GM12878 (cell line): ENCODE data around the gene KMT2B. TPM values are rescaled to one million over a fixed set of nuclear protein-coding genes. Genes with fewer than 3 reads are reported as not detected.

ENCODE experiments used
- ATAC-seq: fragments of 200-7000 bp; cut with Tn5 transposase; 3 replicates; pipeline ENCODE4 v1.9.1; 2020; ENCODE audit warnings: mild to moderate bottlenecking, moderate library complexity
- BruUV-seq: library from RNA; stranded (reverse); fragments of 400-500 nt; replicated peaks from 2 replicates; lab custom pipeline; 2021; lab: Mats Ljungman, UMichigan
- CTCF ChIA-PET: fragments of 300-600 bp; sonication (Branson Sonifier 250); formaldehyde crosslinking; extraction: SDS; loops from one replicate; lab custom pipeline; 2021; ENCODE audit warnings: inconsistent platforms; lab: Yijun Ruan, JAX
- POLR2A ChIA-PET: fragments of 350-600 bp; formaldehyde crosslinking; extraction: SDS; loops from one replicate; lab custom pipeline; 2021; ENCODE audit warnings: inconsistent platforms; lab: Charles Lee
- RAD21 ChIA-PET: fragments of 300-600 bp; sonication (Branson Sonifier 250); formaldehyde crosslinking; loops from one replicate; lab custom pipeline; 2023; ENCODE audit warnings: antibody characterized with exemption; ENCODE audit not compliant: unreplicated experiment; lab: Charles Lee
- SMC1A ChIA-PET: fragments of 300-600 bp; sonication (Branson Sonifier 250); formaldehyde crosslinking; loops from one replicate; lab custom pipeline; 2023; ENCODE audit not compliant: unreplicated experiment, uncharacterized antibody; lab: Charles Lee
- DNase-seq: peaks from one replicate; pipeline ENCODE4 v3.0.0-alpha.2; 2011; ENCODE audit warnings: low read depth, low spot score
- FAIRE-seq: peaks from 3 replicates; lab custom pipeline; 2011; peaks lifted over from hg19 to GRCh38; lab: Jason Lieb, UNC
- H2AFZ ChIP-seq: 2 replicates; pipeline ENCODE4 v1.6.0; 2011; ENCODE audit warnings: low read depth, low read length, control low read depth; ENCODE audit not compliant: control insufficient read depth
- H3K27ac ChIP-seq: 2 replicates; pipeline ENCODE4 v1.5.1; 2011; ENCODE audit warnings: control low read depth; ENCODE audit not compliant: control insufficient read depth, insufficient read depth
- H3K27me3 ChIP-seq, 2 experiments: replicated peaks in 1 of 2; 2 replicates each; pipeline versions ENCODE4 v1.6.0 to v1.6.1; 2011; ENCODE audit warnings: low read length in 1 of 2; ENCODE audit not compliant: control insufficient read depth in 2 of 2, insufficient read depth in 2 of 2
- H3K36me3 ChIP-seq, 2 experiments: 2 replicates each; pipeline ENCODE4 v1.5.1; 2011; ENCODE audit warnings: low read length in 1 of 2; ENCODE audit not compliant: control insufficient read depth in 2 of 2, insufficient read depth in 2 of 2
- H3K4me1 ChIP-seq: 2 replicates; pipeline ENCODE4 v1.6.1; 2011; ENCODE audit warnings: mild to moderate bottlenecking, low read length, moderate library complexity, mixed read lengths; ENCODE audit not compliant: control insufficient read depth, insufficient read depth
- H3K4me2 ChIP-seq: 2 replicates; pipeline ENCODE4 v1.6.0; 2011; ENCODE audit warnings: control low read depth; ENCODE audit not compliant: control insufficient read depth, insufficient read depth
- H3K4me3 ChIP-seq: fragments of 200-600 bp; sonication (generic); 2 replicates; pipeline ENCODE4 v1.5.1; 2016
- H3K79me2 ChIP-seq: 2 replicates; pipeline ENCODE4 v1.6.0; 2011; ENCODE audit warnings: low read length; ENCODE audit not compliant: control insufficient read depth, insufficient read depth
- H3K9ac ChIP-seq: 2 replicates; pipeline ENCODE4 v1.8.0; 2011; ENCODE audit warnings: low read length, control low read depth, mixed read lengths; ENCODE audit not compliant: control insufficient read depth, insufficient read depth
- H3K9me3 ChIP-seq: replicated peaks from 3 replicates; pipeline ENCODE4 v1.5.1; 2011; ENCODE audit warnings: mild to moderate bottlenecking, low read length; ENCODE audit not compliant: control insufficient read depth, insufficient read depth
- H4K20me1 ChIP-seq: 2 replicates; pipeline ENCODE4 v1.6.0; 2011; ENCODE audit not compliant: control insufficient read depth, insufficient read depth
- BMI1 ChIP-seq: fragments of 450-650 bp; IDR thresholded peaks from 2 replicates; pipeline ENCODE4 v1.6.1; 2016; ENCODE audit warnings: mild to moderate bottlenecking, moderate library complexity, borderline replicate concordance
- CREB1 ChIP-seq: IDR thresholded peaks from 2 replicates; pipeline ENCODE4 v1.6.1; 2012; ENCODE audit warnings: low read depth, mild to moderate bottlenecking, inconsistent platforms
- MTA2 ChIP-seq: fragments of 450-650 bp; IDR thresholded peaks from 2 replicates; pipeline ENCODE4 v1.6.1; 2016; ENCODE audit warnings: low read depth, mild to moderate bottlenecking, moderate library complexity
- SMC3 ChIP-seq: IDR thresholded peaks from 2 replicates; pipeline ENCODE4 v1.6.1; 2011; ENCODE audit warnings: low read length, improper control_type of control experiment, borderline replicate concordance
- ZNF24 ChIP-seq: fragments of 450-650 bp; IDR thresholded peaks from 2 replicates; pipeline ENCODE4 v1.6.1; 2017; ENCODE audit warnings: antibody characterized with exemption, mild to moderate bottlenecking
- ZSCAN29 ChIP-seq: fragments of 450-650 bp; IDR thresholded peaks from 2 replicates; pipeline ENCODE4 v1.6.1; 2017; ENCODE audit warnings: mild to moderate bottlenecking, moderate library complexity
- WGBS: methylation state at CpG from one replicate; pipeline ENCODE4 v1.1.6; 2016; ENCODE audit warnings: low lambda C conversion rate; ENCODE audit not compliant: insufficient replicate concordance, insufficient coverage; ENCODE audit errors: missing lambda C conversion rate; 5-methylcytosine and 5-hydroxymethylcytosine counted together
- in situ Hi-C: fragments of 300-500 bp; cut with MboI; formaldehyde crosslinking; loops from 9 replicates; pipeline ENCODE4 v1.14.3; 2018; ENCODE audit warnings: mixed read lengths
- intact Hi-C: fragments of 100-400 bp; cut with micrococcal nuclease; formaldehyde crosslinking; loops from one replicate; pipeline ENCODE4 v1.14.2; 2022; ENCODE audit not compliant: unreplicated experiment
- polyA plus RNA-seq, 11 experiments: library from polyadenylated mRNA; depleted of rRNA in 4 of 11; unstranded in 6 of 11; stranded (reverse) in 5 of 11; fragments of >200 nt; fragmentation: Nextera tagmentation in 4 of 11; fragmentation: Illumina TruSeq in 1 of 11; extraction: Ambion mirVana in 4 of 11; extraction: Trizol in 1 of 11; gene quantifications; 1 replicate in 1 of 11; 2 replicates in 10 of 11; pipeline versions ENCODE4 v1.2.1 to v1.2.3, GENCODE V29; 2011 to 2016; ENCODE audit warnings: inconsistent platforms in 2 of 11, missing spikeins in 2 of 11, low read depth in 1 of 11
- total RNA-seq, 4 experiments: library from RNA; depleted of rRNA in 3 of 4; stranded (reverse); fragments of >200 nt in 3 of 4; fragmentation: Illumina TruSeq in 1 of 4; extraction: Trizol in 1 of 4; gene quantifications; 2 replicates each; pipeline versions ENCODE4 v1.2.1 to v1.2.3, GENCODE V29; 2013 to 2021
- TF ChIP-seq, protein P1 (sequence below): fragments of 450-650 bp; IDR thresholded peaks from 2 replicates; pipeline ENCODE4 v1.6.1; 2017; ENCODE audit warnings: mild to moderate bottlenecking, moderate library complexity
- TF ChIP-seq, protein P2 (sequence below): fragments of 450-650 bp; IDR thresholded peaks from 2 replicates; pipeline ENCODE4 v1.6.1; 2018; ENCODE audit warnings: borderline replicate concordance, mild to moderate bottlenecking; ENCODE audit not compliant: partially characterized antibody
- TF ChIP-seq, protein P3 (sequence below): fragments of 450-650 bp; IDR thresholded peaks from 2 replicates; pipeline ENCODE4 v1.6.1; 2014; ENCODE audit warnings: mild to moderate bottlenecking

Gene KMT2B
- total and polyA plus RNA-seq, 10 of the 15 experiments (the other 5 are each of a cell fraction or from before 2014, with no cell fraction given), result 0.71 to 35.6 (median 6.0) TPM

DNA sequence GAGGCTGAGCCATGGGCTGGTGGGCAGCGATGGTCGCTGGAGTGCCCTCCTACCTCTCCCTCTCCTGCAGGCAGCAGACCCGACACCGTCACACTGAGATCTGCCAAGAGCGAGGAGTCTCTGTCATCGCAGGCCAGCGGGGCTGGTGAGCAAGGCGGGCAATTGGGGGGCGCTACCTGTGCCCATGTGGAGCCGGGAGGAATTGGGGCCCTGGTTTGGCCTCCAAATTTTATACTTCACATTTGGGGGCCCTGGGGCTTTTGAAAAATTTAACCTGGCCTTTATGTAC, 67.5 kb downstream of the KMT2B start (continued):
- TF ChIP-seq ZNF24, result no peak
- no peak for TF ChIP-seq ZSCAN29
- TF ChIP-seq, protein P1, sequence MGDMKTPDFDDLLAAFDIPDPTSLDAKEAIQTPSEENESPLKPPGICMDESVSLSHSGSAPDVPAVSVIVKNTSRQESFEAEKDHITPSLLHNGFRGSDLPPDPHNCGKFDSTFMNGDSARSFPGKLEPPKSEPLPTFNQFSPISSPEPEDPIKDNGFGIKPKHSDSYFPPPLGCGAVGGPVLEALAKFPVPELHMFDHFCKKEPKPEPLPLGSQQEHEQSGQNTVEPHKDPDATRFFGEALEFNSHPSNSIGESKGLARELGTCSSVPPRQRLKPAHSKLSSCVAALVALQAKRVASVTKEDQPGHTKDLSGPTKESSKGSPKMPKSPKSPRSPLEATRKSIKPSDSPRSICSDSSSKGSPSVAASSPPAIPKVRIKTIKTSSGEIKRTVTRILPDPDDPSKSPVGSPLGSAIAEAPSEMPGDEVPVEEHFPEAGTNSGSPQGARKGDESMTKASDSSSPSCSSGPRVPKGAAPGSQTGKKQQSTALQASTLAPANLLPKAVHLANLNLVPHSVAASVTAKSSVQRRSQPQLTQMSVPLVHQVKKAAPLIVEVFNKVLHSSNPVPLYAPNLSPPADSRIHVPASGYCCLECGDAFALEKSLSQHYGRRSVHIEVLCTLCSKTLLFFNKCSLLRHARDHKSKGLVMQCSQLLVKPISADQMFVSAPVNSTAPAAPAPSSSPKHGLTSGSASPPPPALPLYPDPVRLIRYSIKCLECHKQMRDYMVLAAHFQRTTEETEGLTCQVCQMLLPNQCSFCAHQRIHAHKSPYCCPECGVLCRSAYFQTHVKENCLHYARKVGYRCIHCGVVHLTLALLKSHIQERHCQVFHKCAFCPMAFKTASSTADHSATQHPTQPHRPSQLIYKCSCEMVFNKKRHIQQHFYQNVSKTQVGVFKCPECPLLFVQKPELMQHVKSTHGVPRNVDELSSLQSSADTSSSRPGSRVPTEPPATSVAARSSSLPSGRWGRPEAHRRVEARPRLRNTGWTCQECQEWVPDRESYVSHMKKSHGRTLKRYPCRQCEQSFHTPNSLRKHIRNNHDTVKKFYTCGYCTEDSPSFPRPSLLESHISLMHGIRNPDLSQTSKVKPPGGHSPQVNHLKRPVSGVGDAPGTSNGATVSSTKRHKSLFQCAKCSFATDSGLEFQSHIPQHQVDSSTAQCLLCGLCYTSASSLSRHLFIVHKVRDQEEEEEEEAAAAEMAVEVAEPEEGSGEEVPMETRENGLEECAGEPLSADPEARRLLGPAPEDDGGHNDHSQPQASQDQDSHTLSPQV, result no peak

DNA sequence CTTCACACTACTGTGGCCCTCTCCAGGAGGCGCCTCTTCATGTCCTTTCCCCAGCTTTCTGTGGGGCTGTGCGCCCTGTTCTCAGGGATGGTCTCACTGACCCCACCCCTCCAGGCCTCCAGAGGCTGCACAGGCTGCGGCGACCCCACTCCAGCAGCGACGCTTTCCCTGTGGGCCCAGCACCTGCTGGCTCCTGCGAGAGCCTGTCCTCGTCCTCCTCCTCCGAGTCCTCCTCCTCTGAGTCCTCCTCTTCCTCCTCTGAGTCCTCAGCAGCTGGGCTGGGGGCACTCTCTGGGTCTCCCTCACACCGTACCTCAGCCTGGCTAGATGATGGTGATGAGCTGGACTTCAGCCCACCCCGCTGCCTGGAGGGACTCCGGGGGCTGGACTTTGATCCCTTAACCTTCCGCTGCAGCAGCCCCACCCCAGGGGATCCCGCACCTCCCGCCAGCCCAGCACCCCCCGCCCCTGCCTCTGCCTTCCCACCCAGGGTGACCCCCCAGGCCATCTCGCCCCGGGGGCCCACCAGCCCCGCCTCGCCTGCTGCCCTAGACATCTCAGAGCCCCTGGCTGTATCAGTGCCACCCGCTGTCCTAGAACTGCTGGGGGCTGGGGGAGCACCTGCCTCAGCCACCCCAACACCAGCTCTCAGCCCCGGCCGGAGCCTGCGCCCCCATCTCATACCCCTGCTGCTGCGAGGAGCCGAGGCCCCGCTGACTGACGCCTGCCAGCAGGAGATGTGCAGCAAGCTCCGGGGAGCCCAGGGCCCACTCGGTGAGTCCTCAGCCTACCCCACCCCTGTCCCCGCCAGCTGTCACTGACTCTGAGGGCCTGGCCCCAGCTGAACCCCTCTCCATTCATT, 68.7 kb downstream of the KMT2B start:
- ChIA-PET POLR2A (interaction anchor here (0.5 kb wide), 1 partner anchor 72 kb away, joined by 3 read pairs; no protein-coding TSS in a partner anchor), RAD21 (no interaction called here), CTCF (no interaction called here), SMC1A (no interaction called here)
- Histone ChIP-seq H4K20me1 (no peaks in the 10 kb centered on the region), H2AFZ (no peak overlapping the region), H3K4me1 (no peaks in the 10 kb centered on the region), H3K9ac (no peak overlapping the region), H3K27ac (no peak overlapping the region), H3K27me3 (no peaks in the 10 kb centered on the region), H3K4me2 (no peak overlapping the region), H3K9me3 (no peaks in the 10 kb centered on the region), H3K4me3 (no peak overlapping the region), H3K36me3 (no peaks in the 10 kb centered on the region; a peak in 1 of 4 replicates), H3K79me2 (no peaks in the 10 kb centered on the region)
- BruUV-seq, result no TSS peak
- DNase-seq (no peak), ATAC-seq (no peak), FAIRE-seq (no peak)
- intact Hi-C loops (no loop called here), in situ Hi-C loops (no loop called here)
- WGBS, result 82% methylated on average over 23 of the region's 31 CpGs
- TF ChIP-seq BMI1, result no peak
- no peak for TF ChIP-seq MTA2
- TF ChIP-seq, protein P1, result no peak
- TF ChIP-seq SMC3, result no peak
- TF ChIP-seq, protein P2, sequence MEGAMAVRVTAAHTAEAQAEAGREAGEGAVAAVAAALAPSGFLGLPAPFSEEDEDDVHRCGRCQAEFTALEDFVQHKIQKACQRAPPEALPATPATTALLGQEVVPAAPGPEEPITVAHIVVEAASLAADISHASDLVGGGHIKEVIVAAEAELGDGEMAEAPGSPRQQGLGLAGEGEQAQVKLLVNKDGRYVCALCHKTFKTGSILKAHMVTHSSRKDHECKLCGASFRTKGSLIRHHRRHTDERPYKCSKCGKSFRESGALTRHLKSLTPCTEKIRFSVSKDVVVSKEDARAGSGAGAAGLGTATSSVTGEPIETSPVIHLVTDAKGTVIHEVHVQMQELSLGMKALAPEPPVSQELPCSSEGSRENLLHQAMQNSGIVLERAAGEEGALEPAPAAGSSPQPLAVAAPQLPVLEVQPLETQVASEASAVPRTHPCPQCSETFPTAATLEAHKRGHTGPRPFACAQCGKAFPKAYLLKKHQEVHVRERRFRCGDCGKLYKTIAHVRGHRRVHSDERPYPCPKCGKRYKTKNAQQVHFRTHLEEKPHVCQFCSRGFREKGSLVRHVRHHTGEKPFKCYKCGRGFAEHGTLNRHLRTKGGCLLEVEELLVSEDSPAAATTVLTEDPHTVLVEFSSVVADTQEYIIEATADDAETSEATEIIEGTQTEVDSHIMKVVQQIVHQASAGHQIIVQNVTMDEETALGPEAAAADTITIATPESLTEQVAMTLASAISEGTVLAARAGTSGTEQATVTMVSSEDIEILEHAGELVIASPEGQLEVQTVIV, result no peak
- TF ChIP-seq, protein P3, sequence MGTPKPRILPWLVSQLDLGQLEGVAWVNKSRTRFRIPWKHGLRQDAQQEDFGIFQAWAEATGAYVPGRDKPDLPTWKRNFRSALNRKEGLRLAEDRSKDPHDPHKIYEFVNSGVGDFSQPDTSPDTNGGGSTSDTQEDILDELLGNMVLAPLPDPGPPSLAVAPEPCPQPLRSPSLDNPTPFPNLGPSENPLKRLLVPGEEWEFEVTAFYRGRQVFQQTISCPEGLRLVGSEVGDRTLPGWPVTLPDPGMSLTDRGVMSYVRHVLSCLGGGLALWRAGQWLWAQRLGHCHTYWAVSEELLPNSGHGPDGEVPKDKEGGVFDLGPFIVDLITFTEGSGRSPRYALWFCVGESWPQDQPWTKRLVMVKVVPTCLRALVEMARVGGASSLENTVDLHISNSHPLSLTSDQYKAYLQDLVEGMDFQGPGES, result no peak
- no peak for TF ChIP-seq CREB1
